Measurements from ENCODE around the gene TNRC6B. TPM values are rescaled to one million over a fixed set of nuclear protein-coding genes. Genes with fewer than 3 reads are reported as not detected.

Gene TNRC6B
- polyA plus RNA-seq, 3 donors = 7.2 to 16.5 (median 11.8) TPM

- Histone ChIP-seq H3K36me3 (replicated peaks in 1 of 2; ENCODE audit: control insufficient read depth in 1 of 2, insufficient read depth in 2 of 2, low read length in 2 of 2) (peaks cover 66 to 86% of the 10 kb centered on the region in 2 donors), H3K9me3 (replicated peaks in 1 of 2; ENCODE audit: control insufficient read depth in 1 of 2, insufficient read depth in 1 of 2, low read length in 2 of 2) (no peaks in the 10 kb centered on the region), H3K79me2 (ENCODE audit: insufficient read depth, low read length) (no peaks in the 10 kb centered on the region), H3K27ac (ENCODE audit: low read depth in 1 of 2, low read length in 2 of 2) (no peak overlapping the region), H4K20me1 (ENCODE audit: insufficient read depth, low read length) (peaks cover 8% of the 10 kb centered on the region), H2AFZ (ENCODE audit: insufficient read depth, low read depth, low read length, poor library complexity, severe bottlenecking) (no peak overlapping the region), H3K27me3 (ENCODE audit: control insufficient read depth in 2 of 2, insufficient read depth in 2 of 2, low read length in 2 of 2) (no peaks in the 10 kb centered on the region), H3K4me2 (replicated peaks; ENCODE audit: extremely low read depth, low read length, poor library complexity, severe bottlenecking) (no peak overlapping the region), H3K4me1 (ENCODE audit: control insufficient read depth in 1 of 2, insufficient read depth in 2 of 2, low read length in 2 of 2) (no peaks in the 10 kb centered on the region), H3K9ac (ENCODE audit: insufficient read depth, low read length, poor library complexity, severe bottlenecking) (no peak overlapping the region), H3K4me3 (replicated peaks in 1 of 3; ENCODE audit: low read depth in 2 of 3, low read length in 3 of 3) (no peak overlapping the region)
- 98% methylated on average over 8 of the region's 11 CpGs for WGBS (ENCODE audit: insufficient coverage)
- no peak for DNase-seq
- Mint-ChIP-seq H3K4me1 (no peaks in the 10 kb centered on the region), H3K4me3 (no peak overlapping the region), H3K27me3 (ENCODE audit: low read depth in 3 of 3) (peaks cover 0 to 2% (median 0%) of the 10 kb centered on the region in 3 donors), H3K9me3 (no peaks in the 10 kb centered on the region), H3K36me3 (peaks cover 62 to 85% of the 10 kb centered on the region in 2 donors), H3K27ac (no peak overlapping the region)
- TF ChIP-seq, protein P1, sequence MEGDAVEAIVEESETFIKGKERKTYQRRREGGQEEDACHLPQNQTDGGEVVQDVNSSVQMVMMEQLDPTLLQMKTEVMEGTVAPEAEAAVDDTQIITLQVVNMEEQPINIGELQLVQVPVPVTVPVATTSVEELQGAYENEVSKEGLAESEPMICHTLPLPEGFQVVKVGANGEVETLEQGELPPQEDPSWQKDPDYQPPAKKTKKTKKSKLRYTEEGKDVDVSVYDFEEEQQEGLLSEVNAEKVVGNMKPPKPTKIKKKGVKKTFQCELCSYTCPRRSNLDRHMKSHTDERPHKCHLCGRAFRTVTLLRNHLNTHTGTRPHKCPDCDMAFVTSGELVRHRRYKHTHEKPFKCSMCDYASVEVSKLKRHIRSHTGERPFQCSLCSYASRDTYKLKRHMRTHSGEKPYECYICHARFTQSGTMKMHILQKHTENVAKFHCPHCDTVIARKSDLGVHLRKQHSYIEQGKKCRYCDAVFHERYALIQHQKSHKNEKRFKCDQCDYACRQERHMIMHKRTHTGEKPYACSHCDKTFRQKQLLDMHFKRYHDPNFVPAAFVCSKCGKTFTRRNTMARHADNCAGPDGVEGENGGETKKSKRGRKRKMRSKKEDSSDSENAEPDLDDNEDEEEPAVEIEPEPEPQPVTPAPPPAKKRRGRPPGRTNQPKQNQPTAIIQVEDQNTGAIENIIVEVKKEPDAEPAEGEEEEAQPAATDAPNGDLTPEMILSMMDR (IDR thresholded peaks at IDR 0.05) = no peak
- intact Hi-C loops (cut with micrococcal nuclease) = no loop called here
Observed at GRCh38 chr22:40300884-40301672, 123.4 kb downstream of the TNRC6B start.

- no peaks in the 10 kb centered on the region for H3K9me3 ChIP-seq (replicated peaks in 1 of 2; ENCODE audit: control insufficient read depth in 1 of 2, insufficient read depth in 1 of 2, low read length in 2 of 2)
- peaks cover 57 to 85% of the 10 kb centered on the region in 2 donors for H3K36me3 Mint-ChIP-seq
Observed at GRCh38 chr22:40302149-40302548, 124.4 kb downstream of the TNRC6B start.

More at GRCh38 chr22:40302149-40302548, 124.4 kb downstream of the TNRC6B start:
- peaks cover 8% of the 10 kb centered on the region for H4K20me1 ChIP-seq (ENCODE audit: insufficient read depth, low read length)
- no peak overlapping the region for H3K4me3 Mint-ChIP-seq
- no peak overlapping the region for H3K4me3 ChIP-seq (replicated peaks in 1 of 3; ENCODE audit: low read depth in 2 of 3, low read length in 3 of 3)
- WGBS (ENCODE audit: insufficient coverage) = 93% methylated on average over 9 of the region's 11 CpGs
- no peaks in the 10 kb centered on the region for H3K4me1 ChIP-seq (ENCODE audit: control insufficient read depth in 1 of 2, insufficient read depth in 2 of 2, low read length in 2 of 2)
- DNase-seq = no peak
- intact Hi-C loops (cut with micrococcal nuclease) = no loop called here
- peaks cover 0 to 2% (median 0%) of the 10 kb centered on the region in 3 donors for H3K27me3 Mint-ChIP-seq (ENCODE audit: low read depth in 3 of 3)
- no peaks in the 10 kb centered on the region for H3K27me3 ChIP-seq (ENCODE audit: control insufficient read depth in 2 of 2, insufficient read depth in 2 of 2, low read length in 2 of 2)
- no peak overlapping the region for H2AFZ ChIP-seq (ENCODE audit: insufficient read depth, low read depth, low read length, poor library complexity, severe bottlenecking)
- no peak overlapping the region for H3K27ac Mint-ChIP-seq
- H3K79me2 ChIP-seq (ENCODE audit: insufficient read depth, low read length) = no peaks in the 10 kb centered on the region
- no peak overlapping the region for H3K9ac ChIP-seq (ENCODE audit: insufficient read depth, low read length, poor library complexity, severe bottlenecking)
- peaks cover 68 to 88% of the 10 kb centered on the region in 2 donors for H3K36me3 ChIP-seq (replicated peaks in 1 of 2; ENCODE audit: control insufficient read depth in 1 of 2, insufficient read depth in 2 of 2, low read length in 2 of 2)
- no peak overlapping the region for H3K27ac ChIP-seq (ENCODE audit: low read depth in 1 of 2, low read length in 2 of 2)
- H3K4me1 Mint-ChIP-seq = no peaks in the 10 kb centered on the region
- TF ChIP-seq, protein P1 (IDR thresholded peaks at IDR 0.05) = no peak
- no peak overlapping the region for H3K4me2 ChIP-seq (replicated peaks; ENCODE audit: extremely low read depth, low read length, poor library complexity, severe bottlenecking)
- no peaks in the 10 kb centered on the region for H3K9me3 Mint-ChIP-seq
